Ovary (tissue), 9 donors: Measurements from ENCODE around the gene MAN1B1. TPM values are rescaled to one million over a fixed set of nuclear protein-coding genes. Genes with fewer than 3 reads are reported as not detected.
"Not testable (repeated sequence)": the region's sequence is repeated elsewhere in the genome, so short reads cannot be mapped to it uniquely, and the experiment has no call there.

ENCODE experiments used
- DNase-seq, 5 donors: peaks; one replicate each; pipeline ENCODE4 v3.0.0-alpha.2; 2019 to 2020
- H3K27ac ChIP-seq, 2 donors: fragments of 200-600 bp; one replicate each; pipeline versions ENCODE4 v1.5.1 to v1.8.0; 2019 to 2022
- H3K27me3 ChIP-seq: fragments of 200-600 bp; one replicate; pipeline ENCODE4 v1.8.0; 2022
- H3K36me3 ChIP-seq: fragments of 200-600 bp; sonication (generic); one replicate; pipeline ENCODE4 v1.5.1; 2019
- H3K4me1 ChIP-seq: one replicate; pipeline ENCODE4 v1.8.1; 2013; ENCODE audit warnings: mild to moderate bottlenecking, moderate library complexity; ENCODE audit not compliant: insufficient read depth
- H3K4me3 ChIP-seq: fragments of 200-600 bp; sonication (generic); one replicate; pipeline ENCODE4 v1.5.1; 2017
- H3K9me3 ChIP-seq, 2 donors: fragments of 200-600 bp in 1 of 2; sonication (generic) in 1 of 2; one replicate each; pipeline versions ENCODE4 v1.5.1 to v1.8.1; 2013 to 2019; ENCODE audit warnings: mild to moderate bottlenecking in 1 of 2, moderate library complexity in 1 of 2
- CTCF ChIP-seq, 3 donors: fragments of 450-650 bp in 2 of 3; fragments of 200-600 bp in 1 of 3; IDR thresholded peaks; one replicate each; pipeline versions ENCODE4 v1.5.1 to v1.8.0; 2016 to 2022; ENCODE audit warnings: antibody characterized with exemption in 3 of 3, mild to moderate bottlenecking in 1 of 3
- EP300 ChIP-seq: sonication (generic); formaldehyde crosslinking; IDR thresholded peaks from one replicate; pipeline ENCODE4 v1.6.1; 2017; ENCODE audit warnings: antibody characterized with exemption
- POLR2A ChIP-seq: fragments of 450-650 bp; IDR thresholded peaks from one replicate; pipeline ENCODE4 v1.6.1; 2017; ENCODE audit warnings: antibody characterized with exemption, mild to moderate bottlenecking, moderate library complexity
- WGBS, 3 donors: extraction: QIAGEN DNeasy Blood & Tissue Kit in 1 of 3; methylation state at CpG; one replicate each; pipeline versions ENCODE4 v1.1.5 to v1.1.7; 2013 to 2017; 5-methylcytosine and 5-hydroxymethylcytosine counted together
- intact Hi-C, 4 donors: fragments of 100-400 bp; cut with DNase I; formaldehyde crosslinking; loops; one replicate each; pipeline versions ENCODE4 v1.11.0 to v1.15.1; 2022 to 2023
- polyA plus RNA-seq, 2 donors: library from polyadenylated mRNA; stranded (reverse); fragments of 200-250 nt in 1 of 2; fragments of 350-450 nt in 1 of 2; fragmentation: Illumina TruSeq in 1 of 2; extraction: RNeasy Lipid Tissue Mini Kit (QIAGEN cat#74804) in 1 of 2; gene quantifications; one replicate each; pipeline ENCODE4 v1.2.3, GENCODE V29; 2013 to 2014
- total RNA-seq, 7 donors: library from RNA; depleted of rRNA in 2 of 7; stranded (reverse); fragments of >200 nt in 2 of 7; fragmentation: NEBNext Ultra II Directional in 3 of 7; extraction: Animal tissue kit (Norgen Biotek cat#: 25700) in 3 of 7; gene quantifications; one replicate each; pipeline versions ENCODE4 v1.1.0 to v1.2.4, GENCODE V29; 2016 to 2023
- donor health status: DM: no; HTN: no; CAD: no; lungs with moderate emphysema.
- donor health status: DM: no; HTN: no; CAD: no.
- donor health status: Bipolar disorder and iron deficiency.
- donor health status: DM: yes; HTN: yes; CAD: no.
- donor health status: DM: no; HTN: no; CAD: no.
- donor health status: DM: yes; HTN: yes; CAD: no.

Gene MAN1B1
- total and polyA plus RNA-seq, 9 donors, result 30.2 to 109 (median 39.7) TPM

- intact Hi-C loops, result loop anchor here in 1 of 4 donors (5.0 kb wide), 1 partner anchor 98 kb away; the partner anchor contains the start of genes CYSRT1 and RNF224
- TF ChIP-seq CTCF (IDR thresholded peaks at IDR 0.05), result no peak
- no peak for TF ChIP-seq POLR2A
- TF ChIP-seq EP300, result no peak
- H3K27ac ChIP-seq, result peak overlapping the region in 1 of 2 donors; percentile 31
Observed at GRCh38 chr9:137129456-137130175, 42.8 kb downstream of the MAN1B1 start.

DNA sequence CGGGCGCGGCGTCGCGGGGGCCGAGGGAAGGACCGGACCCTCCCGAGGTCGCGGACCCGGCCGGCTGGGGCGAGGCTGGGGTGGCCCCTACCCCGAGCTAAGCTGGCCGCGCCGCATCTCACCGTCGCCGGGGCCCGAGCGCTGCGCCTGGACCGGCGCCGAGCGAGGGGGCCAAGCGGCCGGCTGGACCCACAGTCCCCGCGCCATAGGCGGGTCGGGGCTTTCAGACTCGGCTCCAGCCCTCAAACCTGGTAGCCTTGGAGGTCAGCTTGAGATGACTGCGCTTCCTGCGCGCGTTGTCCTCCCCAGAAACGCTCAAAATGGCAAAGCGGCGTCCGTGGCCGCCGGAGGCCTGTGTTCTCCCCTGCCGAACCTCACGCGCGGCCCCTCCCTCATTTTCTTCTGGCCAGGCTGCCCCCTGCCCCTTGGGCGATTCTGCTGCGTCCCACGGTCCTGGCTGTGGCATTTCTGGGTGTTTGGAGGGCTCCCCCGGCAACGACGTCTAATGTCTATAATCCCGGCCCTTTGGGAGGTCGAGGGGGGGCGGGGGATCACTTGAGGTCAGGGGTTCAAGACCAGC is 43.5 kb downstream of the MAN1B1 start:
- intact Hi-C loops, result no loop called here

More at GRCh38 chr9:137129456-137130175, 42.8 kb downstream of the MAN1B1 start:
- Histone ChIP-seq H3K9me3 (peaks cover 0 to 6% of the 10 kb centered on the region in 2 donors), H3K36me3 (no peaks in the 10 kb centered on the region), H3K4me3 (peak overlapping the region; percentile 65), H3K27me3 (no peaks in the 10 kb centered on the region), H3K4me1 (peaks cover 12% of the 10 kb centered on the region)
- WGBS, 3 donors, result 0 to 1% (median 1%) methylated on average over 81 to 86 of the region's 86 CpGs
- DNase-seq, result peak; percentile 64 to 88 (median 75)

GRCh38 chr9:137134191-137134590 is 47.4 kb downstream of the MAN1B1 start:
- H3K9me3 ChIP-seq, result peaks cover 0 to 6% of the 10 kb centered on the region in 2 donors
- no peak overlapping the region for H3K4me3 ChIP-seq
- H3K4me1 ChIP-seq, result peaks cover 9% of the 10 kb centered on the region
- H3K27me3 ChIP-seq, result no peaks in the 10 kb centered on the region
- TF ChIP-seq POLR2A (no peak), EP300 (no peak), CTCF (IDR thresholded peaks at IDR 0.05) (no peak)
- no peak for DNase-seq
- no peak overlapping the region for H3K27ac ChIP-seq
- 73 to 80% (median 80%) methylated on average over 4 of the region's 4 CpGs for WGBS, 3 donors
- H3K36me3 ChIP-seq, result no peaks in the 10 kb centered on the region
- intact Hi-C loops, result no loop called here

More for the DNA sequence above, 43.5 kb downstream of the MAN1B1 start:
- Histone ChIP-seq H3K4me3 (peak overlapping the region; percentile 65), H3K36me3 (no peaks in the 10 kb centered on the region), H3K27me3 (no peaks in the 10 kb centered on the region), H3K27ac (no peak overlapping the region), H3K9me3 (peaks cover 0 to 6% of the 10 kb centered on the region in 2 donors), H3K4me1 (peaks cover 12% of the 10 kb centered on the region)
- WGBS, 3 donors, result 5 to 7% (median 6%) methylated on average over 46 to 58 of the region's 58 CpGs
- no peak for DNase-seq
- TF ChIP-seq POLR2A (no peak), EP300 (no peak), CTCF (IDR thresholded peaks at IDR 0.05) (no peak)

DNA sequence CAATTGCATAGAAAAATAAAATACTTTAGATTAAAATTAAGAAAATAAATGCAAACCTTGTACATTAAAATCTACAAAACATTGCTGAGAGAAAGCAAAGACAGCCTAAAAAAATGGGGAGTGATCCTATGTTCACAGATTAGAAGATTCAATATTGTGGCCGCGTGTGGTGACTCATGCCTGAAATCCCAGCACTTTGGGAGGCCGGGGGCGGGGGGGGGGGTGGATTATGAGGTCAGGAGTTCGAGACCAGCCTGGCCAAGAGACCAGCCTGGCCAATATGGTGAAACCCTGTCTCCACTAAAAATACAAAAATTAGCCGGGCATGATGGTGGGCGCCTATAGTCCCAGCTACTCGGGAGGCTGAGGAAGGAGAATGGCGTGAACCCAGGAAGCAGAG is 48.4 kb downstream of the MAN1B1 start:
- H3K27ac ChIP-seq, intact Hi-C loops, H3K9me3 ChIP-seq, H3K27me3 ChIP-seq, H3K36me3 ChIP-seq, DNase-seq, H3K4me3 ChIP-seq: not testable (repeated sequence)
- H3K4me1 ChIP-seq, result peaks cover 11% of the 10 kb centered on the region
- 75 to 77% (median 76%) methylated on average over 9 of the region's 9 CpGs for WGBS, 3 donors
